ENCODE data around the gene FGR. TPM values are rescaled to one million over a fixed set of nuclear protein-coding genes. Genes with fewer than 3 reads are reported as not detected.

The FGR gene
- polyA plus RNA-seq, 1 experiment, result not detected

- CTCF ChIA-PET, result interaction anchor here (0.8 to 3.6 kb wide), 5 partner anchors 17 to 210 kb away, joined by 3 to 17 read pairs (median 4); partner anchors contain the start of gene IFI6
- Histone ChIP-seq H3K27me3 (ENCODE audit: control insufficient read depth, insufficient read depth, low read length) (no peaks in the 10 kb centered on the region), H3K4me3 (ENCODE audit: low read depth, low read length) (no peak overlapping the region), H3K36me3 (ENCODE audit: control insufficient read depth, insufficient read depth, low read length) (no peaks in the 10 kb centered on the region)
- POLR2A ChIA-PET, result no interaction called here
- TF ChIP-seq CTCF (IDR thresholded peaks at IDR 0.05; ENCODE audit: insufficient read depth, low read depth, low read length), result no peak
- no peak for DNase-seq (ENCODE audit: low read depth)
Observed at GRCh38 chr1:27655151-27655937, 20.4 kb upstream of the FGR start.

GRCh38 chr1:27652111-27652864, 17.3 kb upstream of the FGR start:
- CTCF ChIA-PET, result interaction anchor here (1.6 kb wide), 1 partner anchor 9 kb away, joined by 5 read pairs; no protein-coding TSS in a partner anchor

DNA sequence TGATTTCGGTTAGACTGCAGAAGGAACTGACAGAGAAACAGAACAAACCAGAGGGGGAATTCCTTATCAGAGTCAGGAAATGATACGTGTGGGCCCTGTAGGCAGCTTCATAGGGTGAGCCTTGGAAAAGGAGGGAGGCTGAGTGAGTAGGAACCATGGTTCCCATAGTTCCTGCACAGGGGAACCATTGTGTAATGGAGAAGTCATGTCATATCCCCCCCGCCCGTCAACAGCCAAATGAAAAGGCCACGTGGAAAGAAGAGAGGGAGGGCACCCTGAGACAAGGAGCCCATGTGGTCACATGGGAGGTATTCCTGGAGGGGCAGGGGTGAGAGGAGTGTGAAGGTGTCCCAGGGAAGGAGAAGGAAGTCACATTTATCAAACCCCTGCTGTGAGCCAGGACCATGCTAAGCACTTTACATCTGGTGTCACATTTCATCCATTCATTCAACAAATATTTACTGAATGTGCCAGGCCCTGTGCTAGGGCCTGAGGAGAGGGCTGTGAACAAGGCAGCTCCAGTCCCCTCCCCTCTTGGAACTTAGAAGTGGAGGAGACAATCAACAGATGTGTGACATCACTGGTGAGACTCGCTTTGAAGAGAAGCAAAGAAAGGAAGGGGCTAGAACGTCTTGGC, 15.7 kb upstream of the FGR start:
- no peak for TF ChIP-seq CTCF (IDR thresholded peaks at IDR 0.05; ENCODE audit: insufficient read depth, low read depth, low read length)
- peak; percentile 41 for DNase-seq (ENCODE audit: low read depth)
- CTCF ChIA-PET, result interaction anchor here (0.9 to 4.6 kb wide), 8 partner anchors 12 to 354 kb away, joined by 3 to 24 read pairs (median 3); no protein-coding TSS in a partner anchor
- Histone ChIP-seq H3K27me3 (ENCODE audit: control insufficient read depth, insufficient read depth, low read length) (no peaks in the 10 kb centered on the region), H3K4me3 (ENCODE audit: low read depth, low read length) (no peak overlapping the region), H3K36me3 (ENCODE audit: control insufficient read depth, insufficient read depth, low read length) (no peaks in the 10 kb centered on the region)
- POLR2A ChIA-PET, result no interaction called here

More at GRCh38 chr1:27652111-27652864, 17.3 kb upstream of the FGR start:
- no peak overlapping the region for H3K4me3 ChIP-seq (ENCODE audit: low read depth, low read length)
- no peak for DNase-seq (ENCODE audit: low read depth)
- no peak for TF ChIP-seq CTCF (IDR thresholded peaks at IDR 0.05; ENCODE audit: insufficient read depth, low read depth, low read length)
- no peaks in the 10 kb centered on the region for H3K27me3 ChIP-seq (ENCODE audit: control insufficient read depth, insufficient read depth, low read length)
- no peaks in the 10 kb centered on the region for H3K36me3 ChIP-seq (ENCODE audit: control insufficient read depth, insufficient read depth, low read length)
- POLR2A ChIA-PET, result no interaction called here

DNA sequence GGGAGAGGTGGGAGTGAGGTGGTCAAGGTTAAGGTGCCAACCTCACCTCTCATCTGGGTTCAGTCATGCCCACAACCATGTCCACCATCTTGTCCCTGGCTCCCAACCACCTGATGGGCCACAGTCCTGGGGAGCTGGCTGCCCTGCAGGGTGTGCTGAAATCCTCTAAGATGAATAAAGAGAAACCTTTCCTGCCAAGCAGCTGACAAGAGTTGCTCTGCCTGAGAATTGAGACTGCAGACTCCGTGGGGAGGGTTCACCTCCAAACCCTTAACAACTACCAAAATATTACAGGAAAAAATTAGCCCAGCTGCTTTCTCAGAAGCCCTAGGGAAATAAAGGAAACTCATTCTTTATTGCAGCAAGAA, 15.2 kb upstream of the FGR start:
- TF ChIP-seq CTCF (IDR thresholded peaks at IDR 0.05; ENCODE audit: insufficient read depth, low read depth, low read length), result no peak
- ChIA-PET POLR2A (no interaction called here), CTCF (interaction anchor here (0.9 to 4.6 kb wide), 7 partner anchors 13 to 354 kb away, joined by 3 to 24 read pairs (median 3); no protein-coding TSS in a partner anchor)
- Histone ChIP-seq H3K36me3 (ENCODE audit: control insufficient read depth, insufficient read depth, low read length) (no peaks in the 10 kb centered on the region), H3K27me3 (ENCODE audit: control insufficient read depth, insufficient read depth, low read length) (no peaks in the 10 kb centered on the region), H3K4me3 (ENCODE audit: low read depth, low read length) (no peak overlapping the region)
- no peak for DNase-seq (ENCODE audit: low read depth)

- DNase-seq (ENCODE audit: low read depth), result no peak
- no peak overlapping the region for H3K4me3 ChIP-seq (ENCODE audit: low read depth, low read length)
- ChIA-PET POLR2A (no interaction called here), CTCF (interaction anchor here (1.0 to 4.6 kb wide), 5 partner anchors 12 to 353 kb away, joined by 3 to 24 read pairs (median 3); no protein-coding TSS in a partner anchor)
- no peaks in the 10 kb centered on the region for H3K27me3 ChIP-seq (ENCODE audit: control insufficient read depth, insufficient read depth, low read length)
- H3K36me3 ChIP-seq (ENCODE audit: control insufficient read depth, insufficient read depth, low read length), result no peaks in the 10 kb centered on the region
- no peak for TF ChIP-seq CTCF (IDR thresholded peaks at IDR 0.05; ENCODE audit: insufficient read depth, low read depth, low read length)
Observed at GRCh38 chr1:27649306-27649635, 14.3 kb upstream of the FGR start.

All from BJ (cell line).